ENCODE results near the gene PHACTR1.

GRCh38 chr6:13318821-13319220 lies 602.3 kb downstream of the PHACTR1 start:
- TF ChIP-seq PREB (CRISPR knock-in tag; IDR thresholded peaks at IDR 0.05; ENCODE audit: borderline replicate concordance), result no peak
- TF ChIP-seq E2F1 (CRISPR knock-in tag; IDR thresholded peaks at IDR 0.05), result no peak
- TF ChIP-seq ETV6 (CRISPR knock-in tag; IDR thresholded peaks at IDR 0.05), result no peak
- TF ChIP-seq FOXP4 (CRISPR knock-in tag; IDR thresholded peaks at IDR 0.05), result no peak
- TF ChIP-seq CTCF (IDR thresholded peaks at IDR 0.05), result no peak
- TF ChIP-seq ZNF425 (CRISPR knock-in tag; conservative IDR thresholded peaks at IDR 0.05), result no peak
- no peak for TF ChIP-seq JUN (CRISPR knock-in tag; IDR thresholded peaks at IDR 0.05)
- TF ChIP-seq USF2 (CRISPR knock-in tag; IDR thresholded peaks at IDR 0.05), result no peak
- TF ChIP-seq ESRRA (CRISPR knock-in tag; IDR thresholded peaks at IDR 0.05; ENCODE audit: borderline replicate concordance), result no peak
- no peak for TF ChIP-seq ATF2 (CRISPR knock-in tag; IDR thresholded peaks at IDR 0.05; ENCODE audit: borderline replicate concordance, low read depth)

Measured in WTC11 (cell line).